Cardiac fibroblast (primary cell): ENCODE data around the gene FAM193B.

Source experiments
- DNase-seq, 2 donors: peaks; one replicate each; pipeline versions ENCODE4 v3.0.0 to v3.0.0-alpha.2; 2010; ENCODE audit warnings: low read depth in 2 of 2
- H3K4me3 ChIP-seq, 2 donors: replicated peaks in 1 of 2; 1 replicate in 1 of 2; 2 replicates in 1 of 2; pipeline ENCODE4 v1.5.1; 2011; ENCODE audit warnings: low read depth in 2 of 2, low read length in 2 of 2, mild to moderate bottlenecking in 2 of 2, moderate library complexity in 1 of 2
- TF ChIP-seq, protein P1 (sequence below): IDR thresholded peaks from one replicate; pipeline ENCODE4 v1.5.1; 2011; ENCODE audit warnings: low read depth, mild to moderate bottlenecking, low read length, inconsistent platforms

FAM193B gene

DNA sequence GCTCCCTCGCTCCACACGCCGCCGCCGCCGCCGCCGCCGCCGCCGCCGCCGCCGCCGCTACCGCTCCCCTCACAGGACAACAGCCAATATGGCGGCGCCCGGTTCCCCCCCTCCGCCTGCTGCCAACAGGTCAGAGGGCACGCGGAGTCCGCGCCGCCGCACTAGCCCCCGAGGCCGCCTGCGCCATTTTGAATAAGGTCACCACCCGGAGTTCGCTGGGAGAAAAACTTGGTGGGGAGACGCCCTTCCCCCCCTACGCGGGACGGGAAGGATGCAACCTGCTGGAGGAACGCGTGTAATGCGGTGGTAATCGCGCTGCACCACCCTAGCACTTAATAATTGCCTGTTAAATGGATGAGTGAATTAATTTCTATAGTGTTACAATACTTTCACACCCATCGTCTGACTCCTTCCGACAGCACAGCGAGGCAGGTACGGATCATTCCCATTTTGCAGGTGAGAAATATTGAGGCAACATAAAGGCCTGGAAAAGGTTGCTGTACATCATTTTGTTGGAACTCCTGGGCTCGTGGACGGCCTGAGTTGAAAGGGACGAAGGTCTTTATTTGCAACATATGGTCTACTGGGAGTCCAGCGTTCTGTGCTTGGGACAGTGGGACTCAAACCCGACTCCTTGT is at the start of gene FAM193B:
FAM193B (minus strand) TSS at position 90 of the 638 bp plus-strand sequence. CDS start 105 bp downstream, outside the sequence.
- peak; percentile 92 for DNase-seq
- TF ChIP-seq, protein P1, sequence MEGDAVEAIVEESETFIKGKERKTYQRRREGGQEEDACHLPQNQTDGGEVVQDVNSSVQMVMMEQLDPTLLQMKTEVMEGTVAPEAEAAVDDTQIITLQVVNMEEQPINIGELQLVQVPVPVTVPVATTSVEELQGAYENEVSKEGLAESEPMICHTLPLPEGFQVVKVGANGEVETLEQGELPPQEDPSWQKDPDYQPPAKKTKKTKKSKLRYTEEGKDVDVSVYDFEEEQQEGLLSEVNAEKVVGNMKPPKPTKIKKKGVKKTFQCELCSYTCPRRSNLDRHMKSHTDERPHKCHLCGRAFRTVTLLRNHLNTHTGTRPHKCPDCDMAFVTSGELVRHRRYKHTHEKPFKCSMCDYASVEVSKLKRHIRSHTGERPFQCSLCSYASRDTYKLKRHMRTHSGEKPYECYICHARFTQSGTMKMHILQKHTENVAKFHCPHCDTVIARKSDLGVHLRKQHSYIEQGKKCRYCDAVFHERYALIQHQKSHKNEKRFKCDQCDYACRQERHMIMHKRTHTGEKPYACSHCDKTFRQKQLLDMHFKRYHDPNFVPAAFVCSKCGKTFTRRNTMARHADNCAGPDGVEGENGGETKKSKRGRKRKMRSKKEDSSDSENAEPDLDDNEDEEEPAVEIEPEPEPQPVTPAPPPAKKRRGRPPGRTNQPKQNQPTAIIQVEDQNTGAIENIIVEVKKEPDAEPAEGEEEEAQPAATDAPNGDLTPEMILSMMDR, result peak; percentile 29
- H3K4me3 ChIP-seq, result peak within 1 kb of the TSS; percentile 86 to 93

DNA sequence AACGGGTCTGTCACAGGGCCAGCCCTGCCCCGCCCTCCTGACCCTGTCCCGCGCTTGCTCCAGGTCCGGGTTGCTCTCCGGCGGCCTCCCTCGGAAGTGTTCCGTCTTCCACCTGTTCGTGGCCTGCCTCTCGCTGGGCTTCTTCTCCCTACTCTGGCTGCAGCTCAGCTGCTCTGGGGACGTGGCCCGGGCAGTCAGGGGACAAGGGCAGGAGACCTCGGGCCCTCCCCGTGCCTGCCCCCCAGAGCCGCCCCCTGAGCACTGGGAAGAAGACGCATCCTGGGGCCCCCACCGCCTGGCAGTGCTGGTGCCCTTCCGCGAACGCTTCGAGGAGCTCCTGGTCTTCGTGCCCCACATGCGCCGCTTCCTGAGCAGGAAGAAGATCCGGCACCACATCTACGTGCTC is 49.8 kb upstream of the FAM193B start:
- TF ChIP-seq, protein P1, result no peak
- no peak for DNase-seq
- H3K4me3 ChIP-seq, result no peak overlapping the region

DNA sequence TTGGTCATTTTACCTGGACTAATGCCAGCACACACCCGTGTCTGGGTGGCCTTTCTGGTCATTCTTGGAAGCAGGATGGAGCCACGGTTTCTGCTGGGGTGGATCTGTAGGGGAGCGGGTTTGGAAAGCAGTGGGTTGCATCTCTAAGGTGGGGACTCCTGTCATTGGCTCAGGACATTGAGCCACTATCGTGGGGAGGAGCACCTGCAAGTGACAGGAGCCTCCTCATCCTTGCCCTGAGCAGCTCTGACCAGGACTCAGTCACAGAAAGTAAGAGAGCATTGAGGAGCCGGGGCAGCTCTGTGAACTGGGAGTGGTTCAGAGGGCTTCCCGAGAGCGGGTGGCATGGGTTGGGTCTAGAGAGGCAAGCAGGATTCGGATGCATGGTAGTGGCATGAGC is 49.3 kb upstream of the FAM193B start:
- TF ChIP-seq, protein P1, result no peak
- DNase-seq, result no peak
- H3K4me3 ChIP-seq, result no peak overlapping the region

DNA sequence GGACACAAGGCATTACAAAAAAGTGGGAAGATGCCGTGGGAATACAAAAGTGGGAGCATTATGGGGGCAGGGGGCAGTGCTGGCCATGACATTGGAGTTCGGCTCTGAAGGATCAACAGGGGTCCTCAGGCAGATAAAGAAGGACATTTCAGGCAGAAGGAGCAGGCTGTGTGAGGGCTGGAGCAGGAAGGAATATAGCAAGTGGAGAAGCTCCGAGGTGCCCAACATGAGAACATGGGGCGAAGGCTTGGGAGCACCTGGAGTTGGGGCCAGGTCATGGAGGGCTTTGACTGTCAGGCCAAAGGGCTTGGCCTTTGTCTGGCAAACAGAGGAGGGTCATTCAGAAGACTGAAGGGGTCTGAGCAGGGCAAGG is 48.1 kb upstream of the FAM193B start:
- TF ChIP-seq, protein P1, result no peak
- DNase-seq, result no peak
- H3K4me3 ChIP-seq, result no peak overlapping the region

DNA sequence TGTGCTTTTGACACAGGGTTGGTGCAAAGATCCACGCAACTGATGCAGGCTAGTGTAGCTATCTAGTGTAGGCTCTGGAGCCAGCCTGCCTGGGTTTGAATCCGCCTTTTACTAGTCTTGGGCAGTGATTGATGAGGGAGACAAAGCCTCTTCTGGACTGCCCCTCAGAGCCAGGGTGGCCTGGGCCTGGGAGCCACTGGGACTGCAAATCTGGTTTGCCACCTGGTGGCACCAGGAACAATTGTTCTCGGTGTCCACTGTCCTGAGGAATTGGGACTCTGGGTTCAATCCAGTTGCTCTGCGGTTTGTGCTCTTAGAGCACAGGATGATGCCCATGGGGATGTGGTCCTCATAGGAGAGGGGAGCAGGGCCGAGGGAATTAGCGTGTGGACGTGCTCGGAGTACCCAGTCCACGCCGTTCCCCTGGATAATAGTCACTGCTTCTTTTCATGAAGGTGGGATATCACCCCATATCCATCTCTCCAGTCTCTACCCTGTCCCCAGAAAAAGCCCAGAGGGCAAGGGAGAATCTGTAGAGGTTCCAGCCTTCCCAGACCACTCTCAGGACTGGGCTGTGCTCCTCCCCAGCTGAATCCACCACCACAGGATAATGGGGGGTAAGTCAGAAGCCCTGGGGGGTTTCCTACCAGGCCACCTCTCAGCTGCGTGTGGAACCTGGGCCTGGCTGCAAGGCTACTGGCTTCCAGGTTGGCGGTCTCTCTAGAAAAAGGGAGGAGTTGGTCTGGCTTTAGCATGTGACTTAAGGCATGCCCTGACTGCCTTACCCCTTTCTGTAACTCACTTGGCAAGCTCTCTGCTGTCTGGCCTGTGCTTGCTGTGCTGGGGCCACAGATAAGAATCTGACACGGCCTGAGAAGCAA is 47.5 kb upstream of the FAM193B start:
- peak in 1 of 2 donors; percentile 18 for DNase-seq
- TF ChIP-seq, protein P1, result no peak
- no peak overlapping the region for H3K4me3 ChIP-seq

DNA sequence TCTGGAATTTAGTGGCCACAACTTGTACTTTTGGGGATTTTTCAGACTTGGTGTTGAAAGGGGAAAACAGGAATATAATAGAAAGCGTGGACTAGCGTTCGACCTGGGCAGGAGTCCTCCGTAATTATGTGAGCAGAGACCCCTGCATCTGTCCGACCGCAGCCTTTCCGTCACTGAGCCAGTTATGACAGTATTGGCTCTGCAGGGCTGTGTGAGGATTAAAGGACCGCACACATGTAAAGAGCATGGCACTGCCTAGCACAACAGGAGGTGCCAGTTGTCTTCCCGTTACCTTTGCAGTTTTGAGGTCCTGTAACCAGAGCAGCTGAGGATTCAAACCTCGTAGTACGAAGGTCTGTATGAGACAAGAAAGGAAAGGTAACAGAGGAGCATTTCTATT is 46.8 kb upstream of the FAM193B start:
- peak overlapping the region; percentile 73 to 75 for H3K4me3 ChIP-seq
- DNase-seq, result no peak
- TF ChIP-seq, protein P1, result no peak
